H1 (cell line): Measurements from ENCODE around the gene DECR2. TPM values are rescaled to one million over a fixed set of nuclear protein-coding genes. Genes with fewer than 3 reads are reported as not detected.

ENCODE experiments used
- CTCF ChIA-PET: fragments of 300-600 bp; sonication (Branson Sonifier 250); formaldehyde crosslinking; loops from one replicate; lab custom pipeline; 2021; ENCODE audit not compliant: partially characterized antibody; lab: Charles Lee
- POLR2A ChIA-PET: fragments of 300-600 bp; sonication (Branson Sonifier 250); formaldehyde crosslinking; loops from one replicate; lab custom pipeline; 2021; ENCODE audit warnings: inconsistent platforms; ENCODE audit not compliant: partially characterized antibody; lab: Charles Lee
- DNase-seq, 2 experiments: peaks; one replicate each; pipeline versions ENCODE4 v3.0.0 to v3.0.0-alpha.2; 2010 to 2022; ENCODE audit warnings: low spot score in 2 of 2, low read depth in 1 of 2, mixed read lengths in 1 of 2
- FAIRE-seq: peaks from 2 replicates; lab custom pipeline; 2011; peaks lifted over from hg19 to GRCh38; lab: Jason Lieb, UNC
- H2AFZ ChIP-seq: 2 replicates; pipeline ENCODE4 v1.8.1; 2012; ENCODE audit warnings: low read length, inconsistent platforms
- H2AK5ac ChIP-seq: 2 replicates; pipeline ENCODE4 v1.6.1; 2013; ENCODE audit warnings: low read depth, low read length
- H2BK120ac ChIP-seq: replicated peaks from 2 replicates; pipeline ENCODE3; 2013; ENCODE audit warnings: low read depth, low read length, inconsistent platforms
- H2BK12ac ChIP-seq: 2 replicates; pipeline ENCODE4 v1.6.1; 2013; ENCODE audit warnings: low read depth, low read length
- H2BK15ac ChIP-seq: 2 replicates; pipeline ENCODE4 v1.6.1; 2013; ENCODE audit warnings: low read length
- H2BK20ac ChIP-seq: 2 replicates; pipeline ENCODE4 v1.6.1; 2013; ENCODE audit warnings: low read length
- H2BK5ac ChIP-seq: 2 replicates; pipeline ENCODE4 v1.6.1; 2013; ENCODE audit warnings: low read depth, low read length
- H3K14ac ChIP-seq: 2 replicates; pipeline ENCODE4 v1.6.1; 2013; ENCODE audit warnings: inconsistent platforms; ENCODE audit not compliant: insufficient read length
- H3K18ac ChIP-seq: 2 replicates; pipeline ENCODE4 v1.6.1; 2013; ENCODE audit warnings: low read length; ENCODE audit errors: extremely low read depth
- H3K23ac ChIP-seq: 2 replicates; pipeline ENCODE4 v1.6.1; 2013; ENCODE audit warnings: inconsistent platforms; ENCODE audit not compliant: insufficient read length
- H3K23me2 ChIP-seq: 2 replicates; pipeline ENCODE4 v1.6.1; 2013; ENCODE audit warnings: low read depth, low read length
- H3K27ac ChIP-seq: 2 replicates; pipeline ENCODE4 v1.6.1; 2011; ENCODE audit warnings: low read depth, low read length, inconsistent platforms
- H3K27me3 ChIP-seq, 4 experiments: replicated peaks in 1 of 4; 1 replicate in 1 of 4; 2 replicates in 3 of 4; pipeline versions ENCODE4 v1.6.1 to v1.8.1; 2011 to 2013; ENCODE audit warnings: low read length in 3 of 4, mild to moderate bottlenecking in 3 of 4, inconsistent platforms in 2 of 4, mixed read lengths in 2 of 4, moderate library complexity in 1 of 4; ENCODE audit not compliant: control insufficient read depth in 3 of 4, insufficient read depth in 3 of 4; ENCODE audit errors: extremely low read depth in 1 of 4
- H3K36me3 ChIP-seq, 4 experiments: 2 replicates each; pipeline versions ENCODE4 v1.6.1 to v1.8.1; 2011 to 2013; ENCODE audit warnings: mild to moderate bottlenecking in 4 of 4, low read length in 3 of 4, moderate library complexity in 2 of 4, control low read depth in 1 of 4, inconsistent platforms in 1 of 4; ENCODE audit not compliant: insufficient read depth in 4 of 4, control insufficient read depth in 2 of 4
- H3K4ac ChIP-seq: replicated peaks from 2 replicates; pipeline ENCODE3; 2013; ENCODE audit warnings: low read length, low read depth, mixed read lengths, inconsistent platforms; ENCODE audit not compliant: insufficient read length
- H3K4me1 ChIP-seq, 4 experiments: replicated peaks in 1 of 4; 1 replicate in 1 of 4; 2 replicates in 3 of 4; pipeline versions ENCODE4 v1.6.1 to v1.8.1; 2011 to 2013; ENCODE audit warnings: low read length in 3 of 4, inconsistent platforms in 2 of 4, mixed read lengths in 1 of 4; ENCODE audit not compliant: insufficient read depth in 4 of 4, control insufficient read depth in 3 of 4
- H3K4me2 ChIP-seq, 2 experiments: 2 replicates each; pipeline versions ENCODE4 v1.6.1 to v1.8.1; 2011 to 2013; ENCODE audit warnings: low read depth in 2 of 2, low read length in 2 of 2, control low read depth in 1 of 2, inconsistent platforms in 1 of 2, mild to moderate bottlenecking in 1 of 2; ENCODE audit not compliant: insufficient read depth in 1 of 2
- H3K4me3 ChIP-seq, 4 experiments: fragments of 200-600, 300-600 bp in 1 of 4; sonication (generic), shearing (Covaris generic), sonication (Bioruptor Twin) in 1 of 4; 2 replicates each; pipeline versions ENCODE4 v1.5.1 to v1.8.1; 2011 to 2016; ENCODE audit warnings: low read length in 4 of 4, low read depth in 3 of 4, control low read depth in 2 of 4, inconsistent platforms in 2 of 4, mild to moderate bottlenecking in 2 of 4, mixed read lengths in 1 of 4, moderate library complexity in 1 of 4; ENCODE audit not compliant: insufficient read depth in 2 of 4; ENCODE audit errors: extremely low read depth in 1 of 4
- H3K56ac ChIP-seq: replicated peaks from 2 replicates; pipeline ENCODE3; 2013; ENCODE audit warnings: low read depth, mild to moderate bottlenecking, mixed read lengths, low read length, inconsistent platforms; ENCODE audit not compliant: insufficient read length
- H3K79me1 ChIP-seq: 2 replicates; pipeline ENCODE4 v1.6.1; 2013; ENCODE audit warnings: low read depth, low read length, control low read depth
- H3K79me2 ChIP-seq, 2 experiments: 2 replicates each; pipeline versions ENCODE4 v1.6.1 to v1.8.1; 2012 to 2013; ENCODE audit warnings: low read length in 2 of 2, mild to moderate bottlenecking in 2 of 2, inconsistent platforms in 1 of 2; ENCODE audit not compliant: insufficient read depth in 2 of 2, control insufficient read depth in 1 of 2
- H3K9ac ChIP-seq, 4 experiments: replicated peaks in 1 of 4; 1 replicate in 1 of 4; 2 replicates in 3 of 4; pipeline versions ENCODE4 v1.6.1 to v1.8.1; 2011 to 2013; ENCODE audit warnings: low read depth in 3 of 4, low read length in 3 of 4, control low read depth in 2 of 4, mild to moderate bottlenecking in 2 of 4, moderate library complexity in 2 of 4, inconsistent platforms in 1 of 4; ENCODE audit errors: extremely low read depth in 1 of 4
- H3K9me3 ChIP-seq, 2 experiments: 2 replicates each; pipeline versions ENCODE4 v1.6.1 to v1.8.1; 2012 to 2013; ENCODE audit warnings: mild to moderate bottlenecking in 2 of 2, moderate library complexity in 2 of 2, control low read depth in 1 of 2, inconsistent platforms in 1 of 2, low read depth in 1 of 2, low read length in 1 of 2, mixed read lengths in 1 of 2; ENCODE audit not compliant: insufficient read depth in 2 of 2
- H4K20me1 ChIP-seq, 2 experiments: replicated peaks in 1 of 2; 2 replicates each; pipeline versions ENCODE3 to v1.8.1; 2011 to 2013; ENCODE audit warnings: inconsistent platforms in 2 of 2, low read length in 2 of 2, mild to moderate bottlenecking in 1 of 2; ENCODE audit not compliant: insufficient read depth in 2 of 2, control insufficient read depth in 1 of 2
- H4K5ac ChIP-seq: 2 replicates; pipeline ENCODE4 v1.6.1; 2013; ENCODE audit warnings: low read length, low read depth, mixed read lengths, inconsistent platforms; ENCODE audit not compliant: insufficient read length
- H4K8ac ChIP-seq: 2 replicates; pipeline ENCODE4 v1.8.0; 2013; ENCODE audit warnings: mild to moderate bottlenecking, moderate library complexity, low read length, inconsistent platforms; ENCODE audit not compliant: insufficient read depth; ENCODE audit errors: extremely low read depth
- H4K91ac ChIP-seq: replicated peaks from 2 replicates; pipeline ENCODE3; 2013; ENCODE audit warnings: low read length, mixed read lengths, inconsistent platforms; ENCODE audit not compliant: insufficient read length
- CEBPB ChIP-seq: IDR thresholded peaks from 2 replicates; pipeline ENCODE4 v1.6.1; 2012; ENCODE audit warnings: low read depth, low read length
- CHD2 ChIP-seq: IDR thresholded peaks from 2 replicates; pipeline ENCODE4 v1.6.1; 2012; ENCODE audit warnings: low read length, improper control_type of control experiment
- CREB1 ChIP-seq: IDR thresholded peaks from 2 replicates; pipeline ENCODE4 v1.6.1; 2012; ENCODE audit warnings: inconsistent platforms
- CTBP2 ChIP-seq: IDR thresholded peaks from 2 replicates; pipeline ENCODE4 v1.7.0; 2011; ENCODE audit warnings: borderline replicate concordance, mild to moderate bottlenecking, moderate library complexity, mixed read lengths, low read length; ENCODE audit not compliant: insufficient read depth, insufficient read length
- EGR1 ChIP-seq: IDR thresholded peaks from 2 replicates; pipeline ENCODE4 v1.6.1; 2011; ENCODE audit warnings: low read depth, low read length, borderline replicate concordance
- EZH2 ChIP-seq: fragments of 200-600 bp; sonication (generic); IDR thresholded peaks from 2 replicates; pipeline ENCODE4 v1.7.1; 2012; ENCODE audit warnings: low read depth, mild to moderate bottlenecking, moderate library complexity, low read length, inconsistent platforms; ENCODE audit not compliant: severe bottlenecking
- GABPA ChIP-seq: IDR thresholded peaks from 2 replicates; pipeline ENCODE4 v1.6.1; 2011; ENCODE audit warnings: mild to moderate bottlenecking, low read length, moderate library complexity, borderline replicate concordance; ENCODE audit not compliant: insufficient read depth
- GTF2F1 ChIP-seq: IDR thresholded peaks from 2 replicates; pipeline ENCODE4 v1.6.1; 2012; ENCODE audit warnings: low read depth, low read length, improper control_type of control experiment, borderline replicate concordance
- SIN3A ChIP-seq, 2 experiments: IDR thresholded peaks in 1 of 2; conservative IDR thresholded peaks in 1 of 2; 2 replicates each; pipeline ENCODE4 v1.6.1; 2011 to 2012; ENCODE audit warnings: low read length in 2 of 2, improper control_type of control experiment in 1 of 2, low read depth in 1 of 2, mild to moderate bottlenecking in 1 of 2
- SP1 ChIP-seq: IDR thresholded peaks from 2 replicates; pipeline ENCODE4 v1.6.1; 2011; ENCODE audit warnings: low read depth, low read length
- SP2 ChIP-seq: IDR thresholded peaks from 2 replicates; pipeline ENCODE4 v1.6.1; 2012; ENCODE audit warnings: mild to moderate bottlenecking, low read length, inconsistent platforms
- TBP ChIP-seq: IDR thresholded peaks from 2 replicates; pipeline ENCODE4 v1.6.1; 2011; ENCODE audit warnings: low read depth, low read length, improper control_type of control experiment
- YY1 ChIP-seq: IDR thresholded peaks from 2 replicates; pipeline ENCODE4 v1.6.1; 2011; ENCODE audit warnings: low read depth, mild to moderate bottlenecking, low read length
- WGBS, 2 experiments: shearing (Covaris generic) in 1 of 2; methylation state at CpG; one replicate each; pipeline versions ENCODE4 v1.1.6 to v1.1.7; 2013 to 2015; ENCODE audit warnings: low lambda C conversion rate in 2 of 2, mixed read lengths in 2 of 2, inconsistent platforms in 1 of 2, low coverage in 1 of 2, missing lambda C conversion rate in 1 of 2; ENCODE audit not compliant: insufficient replicate concordance in 2 of 2, insufficient coverage in 1 of 2, insufficient read length in 1 of 2; ENCODE audit errors: extremely low coverage in 1 of 2, missing lambda C conversion rate in 1 of 2; 5-methylcytosine and 5-hydroxymethylcytosine counted together
- polyA plus RNA-seq, 7 experiments: library from polyadenylated mRNA; depleted of rRNA in 3 of 7; stranded (reverse) in 5 of 7; unstranded in 2 of 7; fragments of >200 nt in 5 of 7; fragments of 200-250 nt in 2 of 7; gene quantifications; 1 replicate in 5 of 7; 2 replicates in 1 of 7; 4 replicates in 1 of 7; pipeline versions ENCODE4 v1.2.1 to v1.2.3, GENCODE V29; 2011 to 2013; ENCODE audit warnings: missing spikeins in 2 of 7, mixed read lengths in 2 of 7
- total RNA-seq: library from RNA; stranded (reverse); fragmentation: NEBNext Ultra II Directional; extraction: Animal tissue kit (Norgen Biotek cat#: 25700); gene quantifications from 2 replicates; pipeline ENCODE4 v1.2.1, GENCODE V29; 2021

Gene DECR2
- total and polyA plus RNA-seq, 2 of the 8 experiments (the other 6 are each of a cell fraction or from before 2014, with no cell fraction given): 28.2 to 39.9 TPM

- CTCF ChIA-PET: interaction anchor here (0.9 to 1.8 kb wide), 9 partner anchors 8 to 342 kb away, joined by 3 to 5 read pairs (median 3); no protein-coding TSS in a partner anchor
- Histone ChIP-seq H3K9ac (peak within 1 kb of the TSS in 1 of 4 experiments; percentile 13; a peak in 2 of 7 replicates), H4K91ac (peak within 1 kb of the TSS; percentile 54), H4K20me1 (peaks cover 8 to 30% of the 10 kb centered on the region in 2 experiments), H2BK20ac (no peak within 1 kb of the TSS), H3K4ac (peak within 1 kb of the TSS; percentile 32), H3K4me2 (peak within 1 kb of the TSS; percentile 70 to 76), H3K27ac (no peak within 1 kb of the TSS), H3K4me1 (peaks cover 0 to 10% (median 9%) of the 10 kb centered on the region in 4 experiments; a peak in 5 of 7 replicates), H2BK12ac (no peak within 1 kb of the TSS), H2BK120ac (no peak within 1 kb of the TSS), H3K36me3 (peaks cover 20 to 53% (median 44%) of the 10 kb centered on the region in 4 experiments), H4K8ac (peak within 1 kb of the TSS; percentile 4), H3K9me3 (no peaks in the 10 kb centered on the region), H3K79me1 (no peaks in the 10 kb centered on the region; the same call in 1 of the 2 replicates), H2BK15ac (no peak within 1 kb of the TSS; the same call in 1 of the 2 replicates), H2AFZ (no peak within 1 kb of the TSS), H3K27me3 (no peaks in the 10 kb centered on the region), H4K5ac (peak within 1 kb of the TSS; percentile 15), H3K14ac (no peak within 1 kb of the TSS), H3K56ac (peak within 1 kb of the TSS; percentile 46), H2AK5ac (no peak within 1 kb of the TSS), H3K18ac (peak within 1 kb of the TSS; percentile 19; the same call in 1 of the 2 replicates), H3K4me3 (peak within 1 kb of the TSS; percentile 23 to 60 (median 49); a peak in 7 of 8 replicates), H2BK5ac (peak within 1 kb of the TSS; percentile 63; the same call in 1 of the 2 replicates), H3K79me2 (no peaks in the 10 kb centered on the region; a peak in 1 of 4 replicates), H3K23me2 (no peaks in the 10 kb centered on the region; the same call in 1 of the 2 replicates), H3K23ac (no peak within 1 kb of the TSS)
- POLR2A ChIA-PET: interaction anchor here (0.7 to 2.5 kb wide), 11 partner anchors 8 to 346 kb away, joined by 3 to 11 read pairs (median 4); partner anchors contain the start of gene FAM234A
- WGBS, 2 experiments: 5% methylated on average over 26 of the region's 30 CpGs; no CpG with 5 or more reads in 1 of the 2 experiments
- DNase-seq (peak; percentile 89 to 97), FAIRE-seq (peak; percentile 39)
- no peak for TF ChIP-seq EZH2
- no peak for TF ChIP-seq CTBP2
- TF ChIP-seq TBP: 0 out of 2 replicates have a peak, but pooled peaks have one; percentile 19
- no peak; the same call in 1 of the 2 replicates for TF ChIP-seq GTF2F1
- peak in 1 of 2 experiments; percentile 43; a peak in 1 of 4 replicates for TF ChIP-seq SIN3A (conservative IDR thresholded peaks at IDR 0.05 in 1 of 2, IDR thresholded peaks at IDR 0.05 in 1 of 2; ENCODE audit: low read depth in 1 of 2, low read length in 2 of 2)
- peak; percentile 79 for TF ChIP-seq CREB1
- TF ChIP-seq CEBPB: no peak
- peak; percentile 44; the same call in 1 of the 2 replicates for TF ChIP-seq EGR1
- peak; percentile 69 for TF ChIP-seq SP2
- peak; percentile 96 for TF ChIP-seq GABPA
- TF ChIP-seq YY1: peak; percentile 69; the same call in 1 of the 2 replicates
- peak; percentile 88 for TF ChIP-seq CHD2
- TF ChIP-seq SP1: peak; percentile 93
These were observed 31.2 kb upstream of the DECR2 start, which contains the start of gene MRPL28 for GRCh38 chr16:370443-370842. Gene MRPL28, minus strand, starts transcription at chr16:370538. Its CDS starts 320 bp downstream, at chr16:370218.
